GM12864 (cell line): ENCODE measurements around the gene PCED1A.

Experiments
- DNase-seq: peaks from one replicate; pipeline ENCODE4 v3.0.0-alpha.2; 2011; ENCODE audit warnings: low read depth
- H3K4me3 ChIP-seq: 2 replicates; pipeline ENCODE4 v1.5.1; 2011; ENCODE audit warnings: mild to moderate bottlenecking, low read depth, low read length, control low read depth
- CTCF ChIP-seq: IDR thresholded peaks from 2 replicates; pipeline ENCODE4 v1.5.1; 2011; ENCODE audit warnings: low read depth, mild to moderate bottlenecking, moderate library complexity, low read length, control low read depth, inconsistent platforms; ENCODE audit errors: missing control alignments

The PCED1A gene

DNA sequence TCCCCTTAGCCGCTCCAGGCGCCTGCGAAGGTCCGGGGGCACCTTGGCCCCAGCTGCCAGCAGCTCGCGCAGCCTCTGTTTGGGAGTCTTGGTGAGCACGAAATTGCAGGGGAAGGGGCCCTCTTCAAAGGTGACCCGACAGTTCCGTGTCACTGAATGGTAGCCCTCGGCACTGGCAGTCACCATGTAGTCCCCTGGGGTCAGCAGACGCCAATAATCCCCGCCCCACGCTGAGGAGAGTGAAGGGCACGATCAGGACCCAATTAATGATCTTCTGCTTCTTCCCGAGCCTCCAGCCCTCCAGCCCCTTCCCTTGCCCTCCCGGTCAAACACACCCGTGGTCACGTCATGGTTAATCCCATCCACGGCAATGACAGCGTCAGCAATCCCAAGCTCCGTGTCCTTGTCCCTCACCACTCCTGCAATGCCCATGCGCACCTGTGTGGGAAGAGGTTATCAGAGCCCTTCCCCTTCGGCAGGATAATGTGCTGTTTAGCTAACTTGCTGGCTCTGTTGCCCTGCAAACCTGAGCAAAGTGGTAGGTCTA is 46.2 kb downstream of the PCED1A start:
- no peak for DNase-seq
- TF ChIP-seq CTCF = no peak
- H3K4me3 ChIP-seq = no peak overlapping the region

- H3K4me3 ChIP-seq = no peak overlapping the region
- no peak for DNase-seq
- TF ChIP-seq CTCF = no peak
These were observed 47.0 kb downstream of the PCED1A start for GRCh38 chr20:2793471-2793870.
